ENCODE results near the gene ETS1.

The ETS1 gene

DNA sequence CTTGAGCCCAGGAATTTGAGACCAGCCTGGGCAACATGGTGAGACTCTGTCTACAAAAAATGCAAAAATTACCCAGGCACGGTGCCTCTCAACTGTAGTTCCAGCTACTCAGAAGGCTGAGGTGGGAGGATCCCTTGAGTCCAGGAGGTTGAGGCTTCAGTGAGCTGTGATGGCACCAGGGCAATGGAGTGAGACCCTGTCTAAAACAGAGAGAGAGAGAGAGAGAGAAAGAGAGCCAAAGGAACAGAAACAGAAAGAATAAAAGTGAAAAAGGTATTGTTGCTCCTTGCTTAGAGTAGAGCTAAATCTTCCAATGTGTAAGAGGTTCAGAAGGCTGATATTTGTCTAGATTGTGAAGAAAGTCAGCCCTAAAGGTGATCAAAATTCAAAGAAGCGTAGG, 8.9 kb upstream of the ETS1 start:
- no peak for DNase-seq (ENCODE audit: low read depth in 2 of 2, low spot score in 1 of 2)

DNA sequence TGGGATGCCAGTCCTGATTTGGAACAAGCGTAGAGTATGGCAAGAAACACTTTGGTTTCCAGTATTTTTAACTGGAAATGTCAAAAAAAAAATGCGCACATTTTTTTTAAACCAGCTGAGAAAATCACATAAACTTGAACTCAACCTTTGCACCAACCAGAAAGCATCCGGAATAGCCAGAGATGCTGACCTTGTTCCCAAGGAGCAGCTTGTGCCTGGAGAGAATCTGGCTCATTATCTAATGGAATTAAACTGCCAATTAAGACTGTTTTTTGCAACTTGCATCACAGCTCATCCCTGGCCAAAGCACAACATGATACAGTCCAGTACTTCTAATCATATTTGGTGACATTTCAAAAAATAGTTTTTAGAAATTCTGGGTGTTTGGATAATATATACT, 8.4 kb upstream of the ETS1 start:
- DNase-seq (ENCODE audit: low read depth in 2 of 2, low spot score in 1 of 2): no peak

- DNase-seq (ENCODE audit: low read depth in 2 of 2, low spot score in 1 of 2): no peak
Measured at GRCh38 chr11:128595221-128595620, 7.9 kb upstream of the ETS1 start.

DNA sequence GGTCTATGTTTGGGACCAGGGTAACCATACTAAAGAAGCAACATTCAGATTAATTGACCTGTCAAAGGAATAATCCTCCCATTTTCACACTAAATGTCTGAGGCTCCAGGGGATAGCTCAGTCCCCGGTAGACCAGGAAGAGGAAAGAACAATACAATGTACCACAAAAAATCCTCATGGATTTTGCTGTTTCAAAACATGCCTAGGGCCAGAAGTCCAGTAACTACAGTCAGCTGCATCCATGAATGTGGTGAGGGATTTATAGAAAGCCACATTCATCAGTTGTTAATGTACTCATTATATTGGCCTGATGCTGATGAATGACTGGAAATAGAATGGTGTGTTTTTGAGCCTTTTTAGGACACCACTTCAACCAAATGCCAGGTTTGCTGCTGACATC, 6.9 kb upstream of the ETS1 start:
- DNase-seq (ENCODE audit: low read depth in 2 of 2, low spot score in 1 of 2): no peak

GRCh38 chr11:128593281-128593680, 5.9 kb upstream of the ETS1 start:
- no peak for DNase-seq (ENCODE audit: low read depth in 2 of 2, low spot score in 1 of 2)

DNA sequence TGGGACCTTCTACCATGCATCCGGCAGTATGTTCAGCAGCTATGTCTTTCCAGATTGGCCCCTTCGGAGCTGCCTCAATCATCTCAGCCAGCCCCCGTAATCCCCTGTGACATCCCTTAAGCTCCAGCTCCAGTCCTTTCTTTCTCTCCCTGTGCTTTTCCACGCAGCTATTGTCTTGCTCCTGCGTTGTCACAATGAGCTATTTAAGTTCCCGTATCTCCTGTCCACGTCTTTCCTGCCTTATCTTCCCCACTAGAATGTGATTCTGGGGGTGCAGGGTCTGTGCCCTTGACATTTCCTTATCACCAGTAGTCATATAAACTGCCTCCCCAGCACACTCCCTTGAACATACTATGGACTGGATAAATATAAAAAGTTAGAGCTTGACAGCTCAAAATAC, 5.1 kb upstream of the ETS1 start:
- DNase-seq (ENCODE audit: low read depth in 2 of 2, low spot score in 1 of 2): no peak

DNA sequence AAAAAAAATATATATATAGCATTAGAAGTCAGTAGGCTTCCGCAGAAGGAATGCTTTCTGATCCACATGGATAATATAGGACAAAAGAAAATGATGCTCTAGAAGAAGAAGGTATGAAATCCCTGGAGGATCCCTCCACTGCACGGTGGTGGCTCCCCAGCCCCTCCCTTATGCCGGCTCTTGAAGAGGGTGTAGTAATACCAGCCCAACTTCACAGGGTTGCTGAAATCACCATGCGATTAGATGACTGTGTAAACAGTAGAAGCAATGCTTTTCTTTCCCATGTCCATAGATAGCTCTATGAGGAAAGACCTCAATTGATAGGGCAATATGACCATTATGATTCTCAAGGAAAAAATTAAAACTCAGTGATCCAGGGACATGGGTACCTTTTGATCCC, 3.2 kb upstream of the ETS1 start:
- DNase-seq (ENCODE audit: low read depth in 2 of 2, low spot score in 1 of 2): no peak

GRCh38 chr11:128589998-128590397, 2.6 kb upstream of the ETS1 start:
- no peak for DNase-seq (ENCODE audit: low read depth in 2 of 2, low spot score in 1 of 2)

- no peak for DNase-seq (ENCODE audit: low read depth in 2 of 2, low spot score in 1 of 2)
Measured at GRCh38 chr11:128588093-128588492, 735 bp upstream of the ETS1 start.

GRCh38 chr11:128586689-128587088, 669 bp downstream of the ETS1 start:
- no peak for DNase-seq (ENCODE audit: low read depth in 2 of 2, low spot score in 1 of 2)

DNA sequence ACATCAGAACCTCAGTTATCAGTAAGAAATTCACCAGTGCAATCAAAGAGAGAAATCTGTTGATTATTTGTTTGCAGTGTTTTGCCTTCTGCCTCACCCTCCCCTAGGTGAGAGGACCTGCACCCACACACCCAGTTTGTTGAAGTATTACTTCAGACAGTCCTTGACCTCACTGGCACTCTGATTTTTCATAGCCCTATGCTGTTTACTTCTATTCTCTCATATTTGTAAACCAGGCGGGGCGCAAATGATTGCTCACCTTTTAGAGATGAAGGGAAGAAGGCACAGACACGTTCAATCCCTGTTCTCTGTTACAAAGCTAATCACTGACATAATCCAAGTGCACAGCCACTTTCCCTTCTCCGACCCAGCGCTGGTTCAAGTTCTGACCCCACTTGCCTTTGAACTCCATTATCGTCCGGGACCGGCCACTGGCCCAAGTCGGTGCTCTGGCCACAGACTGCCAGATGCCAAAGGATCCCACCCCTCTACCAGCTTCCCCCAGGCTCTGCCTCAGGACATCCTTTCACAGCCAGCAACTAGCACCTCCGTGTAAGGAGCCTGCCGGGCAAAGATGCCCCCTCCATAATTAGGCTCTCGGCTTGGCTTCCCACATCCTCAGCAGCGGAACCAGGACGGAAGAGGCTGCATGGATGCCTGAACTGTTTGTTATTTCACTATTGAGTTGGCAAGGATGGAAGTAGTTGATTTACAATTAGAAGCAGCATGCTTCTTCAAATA, 1.7 kb downstream of the ETS1 start:
- DNase-seq (ENCODE audit: low read depth in 2 of 2, low spot score in 1 of 2): no peak

DNA sequence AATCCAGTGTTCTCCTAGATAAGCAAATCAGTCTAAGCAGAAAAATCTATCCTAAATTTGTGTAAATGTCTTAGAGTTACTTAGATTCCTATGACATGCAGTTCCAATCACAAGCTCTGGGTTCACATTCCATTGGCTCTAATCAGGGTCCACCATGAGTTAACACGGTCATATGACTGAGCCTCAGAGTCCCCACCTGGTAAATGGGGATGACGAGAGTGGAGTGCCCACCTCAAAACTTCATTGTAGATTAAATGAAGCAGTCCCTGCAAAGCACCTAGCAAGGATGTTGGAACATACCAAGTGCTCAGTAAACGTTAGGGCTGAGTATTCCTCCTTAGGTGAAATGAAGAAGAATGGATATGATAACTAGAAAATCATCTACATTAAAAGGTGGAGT, 3.1 kb downstream of the ETS1 start:
- no peak for DNase-seq (ENCODE audit: low read depth in 2 of 2, low spot score in 1 of 2)

DNA sequence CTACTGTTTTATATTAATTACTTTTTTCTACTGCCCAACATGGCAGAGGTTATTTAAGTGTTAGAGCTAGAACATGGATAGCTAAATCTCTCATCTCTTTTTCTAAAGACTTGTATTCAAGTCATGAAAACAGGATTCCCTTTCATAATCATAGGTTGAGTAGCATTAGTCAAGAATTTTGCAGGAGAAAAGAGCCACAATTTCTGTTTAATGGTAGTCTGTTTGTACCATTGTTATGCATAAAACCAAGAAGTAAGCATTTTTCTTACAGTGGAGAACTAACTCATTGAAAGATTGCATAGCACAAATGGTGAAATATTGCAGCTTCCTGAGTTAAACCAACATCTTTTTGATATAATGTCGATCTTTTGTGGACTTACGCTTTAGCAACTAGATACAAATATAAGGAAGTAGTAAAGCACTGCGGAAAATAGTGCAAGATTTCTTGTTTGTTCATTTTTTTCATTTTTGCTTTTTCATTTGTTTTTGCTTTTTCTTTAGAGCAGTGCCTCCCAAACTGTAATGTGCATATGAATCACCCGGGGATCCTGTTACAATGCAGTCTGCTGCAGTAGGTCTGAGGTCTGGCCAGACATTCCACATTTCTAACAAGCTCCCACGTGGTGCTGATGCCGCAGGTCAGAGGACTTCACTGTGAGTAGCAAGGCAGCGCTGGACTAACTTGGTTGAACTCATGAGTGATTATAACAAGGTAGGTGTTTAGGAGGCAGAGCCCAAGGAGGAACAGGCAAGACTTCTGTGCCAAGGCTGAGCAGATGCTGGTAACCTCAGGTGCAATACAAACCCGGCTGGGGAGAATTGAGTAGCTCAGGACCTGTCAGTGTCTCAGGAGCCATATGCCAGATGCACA, 4.6 kb downstream of the ETS1 start:
- DNase-seq (ENCODE audit: low read depth in 2 of 2, low spot score in 1 of 2): no peak

DNA sequence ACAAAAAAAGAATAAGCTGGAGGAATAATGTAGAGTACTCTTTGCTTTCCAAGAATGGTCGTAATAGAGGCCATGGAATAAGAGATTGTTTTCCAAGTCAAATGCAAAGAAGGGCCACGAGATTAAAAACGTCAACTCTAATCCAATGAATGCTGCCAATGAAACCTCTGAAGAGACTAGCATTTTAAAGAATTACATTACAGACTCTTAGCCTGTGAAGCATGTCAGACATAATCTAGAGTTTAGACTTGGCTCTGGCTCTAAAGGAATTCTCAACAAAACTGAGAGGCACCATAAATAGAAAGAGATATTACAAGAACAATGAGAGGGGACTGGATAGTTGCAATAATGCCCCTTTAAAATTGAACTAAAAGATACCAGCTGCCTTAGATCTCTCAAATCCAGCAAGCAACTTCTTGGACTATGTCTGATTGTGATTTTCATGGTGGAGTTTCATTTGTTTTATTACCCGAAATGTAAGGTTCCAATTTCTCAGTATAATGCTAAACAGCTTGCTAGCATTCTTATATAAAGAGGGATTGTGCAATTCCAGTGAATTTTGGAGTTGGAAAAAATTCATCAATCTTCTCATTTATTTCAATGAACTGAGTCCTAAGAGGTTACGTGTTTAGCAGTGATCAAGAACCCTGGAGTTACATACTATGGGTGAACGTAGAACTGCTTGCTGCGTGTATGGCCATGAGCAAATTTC, 5.6 kb downstream of the ETS1 start:
- no peak for DNase-seq (ENCODE audit: low read depth in 2 of 2, low spot score in 1 of 2)

DNA sequence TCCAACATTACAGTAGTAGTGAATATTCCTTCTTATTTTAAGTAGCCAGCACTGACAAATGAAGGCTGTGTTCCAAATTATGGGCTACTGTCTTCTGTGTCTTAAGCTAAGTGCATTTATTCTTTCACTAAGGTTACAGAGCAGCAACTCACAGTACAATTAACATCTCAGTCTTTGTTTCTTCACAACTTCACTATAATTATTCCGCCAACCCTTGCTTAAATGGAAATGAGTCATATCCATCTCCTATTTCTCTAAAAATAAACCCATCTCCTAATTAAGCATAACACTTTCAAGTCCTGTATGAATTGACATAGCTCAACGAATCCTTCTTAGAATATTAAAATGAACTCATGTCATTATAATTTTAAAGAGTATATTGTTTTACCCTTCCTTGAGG, 6.7 kb downstream of the ETS1 start:
- DNase-seq (ENCODE audit: low read depth in 2 of 2, low spot score in 1 of 2): no peak

GRCh38 chr11:128579798-128580504, 7.4 kb downstream of the ETS1 start:
- DNase-seq (ENCODE audit: low read depth in 2 of 2, low spot score in 1 of 2): no peak

GRCh38 chr11:128576555-128576954, 10.8 kb downstream of the ETS1 start:
- DNase-seq (ENCODE audit: low read depth in 2 of 2, low spot score in 1 of 2): no peak

DNA sequence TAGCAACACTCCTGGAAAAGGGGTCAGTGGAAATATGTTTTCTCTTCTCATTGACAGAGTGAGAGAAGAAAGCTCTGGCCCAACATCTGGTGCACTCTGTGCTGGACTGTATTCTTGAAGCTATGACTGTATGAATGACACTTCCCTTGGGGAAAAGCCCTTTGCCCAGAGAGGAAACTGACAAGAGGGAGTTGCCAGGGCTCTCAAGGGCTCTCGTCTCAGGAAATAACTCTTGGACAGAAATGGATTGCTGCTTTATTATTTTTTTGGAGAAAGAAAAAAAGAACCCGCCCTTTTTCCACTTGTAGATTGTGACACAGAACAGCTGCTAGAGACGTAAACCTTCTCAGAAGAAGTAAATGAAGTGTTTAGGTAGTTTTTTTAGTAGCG, 11.4 kb downstream of the ETS1 start:
- no peak for DNase-seq (ENCODE audit: low read depth in 2 of 2, low spot score in 1 of 2)

GRCh38 chr11:128575174-128575960, 12.0 kb downstream of the ETS1 start:
- DNase-seq (ENCODE audit: low read depth in 2 of 2, low spot score in 1 of 2): no peak

- no peak for DNase-seq (ENCODE audit: low read depth in 2 of 2, low spot score in 1 of 2)
Measured at GRCh38 chr11:128574576-128575011, 12.8 kb downstream of the ETS1 start.

DNA sequence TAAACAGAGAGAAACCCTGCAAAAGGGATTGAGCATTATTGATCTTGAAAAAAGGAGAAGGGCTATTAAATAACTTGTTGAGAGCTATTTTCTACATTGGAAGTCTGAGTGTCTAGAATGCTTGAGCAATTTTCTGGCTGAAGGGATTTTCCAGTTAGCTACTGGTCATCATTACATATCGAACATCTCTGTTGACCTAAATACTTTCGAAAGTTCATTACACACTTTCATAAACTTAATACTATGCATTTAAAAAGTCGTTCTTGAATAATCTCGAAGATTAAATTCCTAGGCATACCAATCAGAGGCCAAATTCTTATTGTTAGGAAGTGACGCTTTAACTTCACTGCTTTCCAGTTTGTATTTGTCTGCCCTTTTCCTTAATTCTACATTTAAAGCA, 13.7 kb downstream of the ETS1 start:
- DNase-seq (ENCODE audit: low read depth in 2 of 2, low spot score in 1 of 2): no peak

All from stimulated activated CD8-positive, alpha-beta memory T cell treated with anti-CD3 and anti-CD28 coated beads, Interleukin-4, amount 100 ng/mL, for 1 hour (primary cell).